ENCODE measurements around the gene ZNF791.
"Not testable (repeated sequence)": the region's sequence is repeated elsewhere in the genome, so short reads cannot be mapped to it uniquely, and the experiment has no call there.

ZNF791 gene

GRCh38 chr19:12667731-12668302 lies 57.1 kb downstream of the ZNF791 start:
- no peak for DNase-seq (ENCODE audit: low read depth)

GRCh38 chr19:12668346-12668745 lies 57.6 kb downstream of the ZNF791 start:
- no peak for DNase-seq (ENCODE audit: low read depth)

DNA sequence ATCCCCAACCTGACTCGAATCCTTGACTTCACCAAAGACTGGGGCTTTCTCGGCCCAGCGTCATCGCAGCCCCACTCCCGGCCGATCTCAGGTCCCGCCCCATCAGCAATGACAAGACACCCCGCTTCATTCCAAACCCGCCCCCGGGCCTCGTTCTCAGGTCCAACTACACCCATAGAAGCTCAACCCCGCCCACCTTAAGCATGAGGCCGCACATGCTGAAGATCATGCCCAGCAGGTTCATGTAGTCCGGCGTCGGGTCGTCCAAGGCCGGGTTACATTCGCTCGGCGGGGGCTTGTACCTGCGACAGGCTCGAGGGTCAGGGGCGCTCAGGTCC lies 58.2 kb downstream of the ZNF791 start:
- DNase-seq (ENCODE audit: low read depth) = peak; percentile 45

- peak; percentile 68 for DNase-seq (ENCODE audit: low read depth)
These were observed 58.8 kb downstream of the ZNF791 start for GRCh38 chr19:12669270-12670158.

DNA sequence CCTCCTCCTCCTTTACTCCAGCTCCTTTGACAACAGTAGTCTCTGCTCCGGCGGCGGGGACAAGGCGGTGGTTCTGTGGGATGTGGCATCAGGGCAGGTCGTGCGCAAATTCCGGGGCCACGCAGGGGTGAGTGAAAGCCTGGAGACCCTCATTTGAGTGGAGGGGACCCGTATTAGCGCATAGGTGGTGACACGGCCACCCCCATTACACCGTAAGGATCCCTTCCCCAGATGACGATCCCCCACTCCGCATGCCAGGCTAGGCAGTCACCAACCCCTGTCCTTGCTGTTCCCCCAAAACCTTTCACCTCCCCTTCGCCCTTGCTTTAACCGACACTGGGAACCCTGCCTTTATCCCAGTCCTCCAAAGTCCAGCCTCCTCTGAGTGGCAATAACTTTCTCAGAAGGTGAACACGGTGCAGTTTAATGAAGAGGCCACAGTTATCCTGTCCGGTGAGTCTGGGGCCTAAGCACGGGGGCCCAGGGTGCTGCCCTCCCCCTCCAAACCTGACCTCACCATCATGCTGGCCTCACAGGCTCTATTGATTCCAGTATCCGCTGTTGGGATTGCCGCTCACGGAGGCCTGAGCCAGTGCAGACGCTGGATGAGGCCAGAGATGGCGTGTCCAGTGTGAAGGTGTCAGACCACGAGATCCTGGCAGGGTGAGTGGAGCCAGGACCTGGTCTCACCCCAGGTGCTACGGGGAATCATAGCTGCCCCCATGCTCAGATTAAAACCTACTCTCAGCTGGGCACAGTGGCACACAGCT lies 59.6 kb downstream of the ZNF791 start:
- no peak for DNase-seq (ENCODE audit: low read depth)

- no peak for DNase-seq (ENCODE audit: low read depth)
These were observed 62.0 kb downstream of the ZNF791 start for GRCh38 chr19:12672744-12673143.

DNA sequence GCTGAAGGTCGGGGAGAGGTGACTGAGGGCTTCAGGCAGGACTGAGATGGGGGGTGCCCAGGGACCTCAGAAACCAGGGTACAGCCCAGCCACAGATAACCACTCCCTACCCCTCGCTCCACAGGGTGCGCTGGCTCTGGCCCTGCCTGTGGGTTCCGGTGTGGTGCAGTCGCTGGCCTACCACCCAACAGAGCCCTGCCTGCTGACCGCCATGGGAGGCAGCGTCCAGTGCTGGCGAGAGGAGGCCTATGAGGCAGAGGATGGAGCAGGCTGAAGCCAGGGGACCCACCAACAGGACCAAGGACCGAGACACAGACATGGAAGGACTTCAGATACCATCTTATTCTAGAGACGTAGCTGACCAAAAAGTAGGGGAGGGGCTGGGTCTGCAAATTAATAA lies 64.7 kb downstream of the ZNF791 start:
- DNase-seq (ENCODE audit: low read depth) = no peak

- no peak for DNase-seq (ENCODE audit: low read depth)
These were observed 65.2 kb downstream of the ZNF791 start for GRCh38 chr19:12675940-12676339.

DNA sequence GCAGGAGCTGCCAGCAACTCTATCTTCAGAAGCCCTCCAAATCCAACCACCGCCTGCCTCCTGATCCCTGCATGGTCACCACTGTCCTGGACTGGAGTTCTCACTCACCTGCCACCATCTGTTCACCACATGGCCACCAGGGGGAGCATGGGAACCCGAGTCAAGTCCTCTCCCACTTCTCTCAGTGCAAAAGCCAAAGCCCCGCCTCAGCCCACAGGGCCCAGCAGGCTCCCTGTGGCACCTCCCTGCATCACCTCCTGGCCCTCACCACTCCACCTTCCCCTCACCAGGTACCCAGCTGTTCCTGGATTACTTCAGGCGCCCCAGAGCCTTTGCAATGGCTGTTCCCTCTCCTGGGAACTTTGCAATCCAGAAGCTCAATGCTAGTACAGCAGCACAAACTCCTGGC lies 65.7 kb downstream of the ZNF791 start:
- peak; percentile 85 for DNase-seq (ENCODE audit: low read depth)

GRCh38 chr19:12676928-12677327 lies 66.2 kb downstream of the ZNF791 start:
- no peak for DNase-seq (ENCODE audit: low read depth)

GRCh38 chr19:12678039-12678438 lies 67.3 kb downstream of the ZNF791 start:
- DNase-seq (ENCODE audit: low read depth) = not testable (repeated sequence)

DNA sequence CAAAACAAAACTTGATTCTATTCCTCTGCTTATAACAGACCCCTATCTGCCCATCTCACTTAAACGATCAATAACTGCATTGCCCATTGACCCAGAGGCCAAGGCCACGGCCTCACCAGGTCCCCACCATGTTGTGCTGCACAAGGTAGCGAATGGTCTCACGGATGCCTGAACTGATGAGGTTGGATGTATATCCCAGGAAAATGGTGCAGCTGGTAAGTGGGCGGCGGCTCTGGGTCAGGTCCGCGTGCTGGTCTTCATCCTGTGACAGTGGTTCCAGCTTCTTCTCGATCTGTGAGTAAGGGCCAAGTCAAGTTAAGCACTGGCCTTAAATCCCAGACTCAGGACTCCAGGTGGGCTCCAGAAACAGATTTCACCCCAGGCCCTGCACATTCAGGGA lies 69.3 kb downstream of the ZNF791 start:
- DNase-seq (ENCODE audit: low read depth) = no peak

- peak; percentile 81 for DNase-seq (ENCODE audit: low read depth)
These were observed 70.6 kb downstream of the ZNF791 start, which contains the start of gene DHPS for GRCh38 chr19:12681074-12681987. DHPS (minus strand) TSS chr19:12681880; CDS start chr19:12681766, 114 bp downstream.
